22Rv1 (cell line): ENCODE measurements around the gene KLF12.

Experiments used
- CTCF ChIP-seq: fragments of 450-650 bp; IDR thresholded peaks from 2 replicates; pipeline ENCODE4 v1.5.1; 2017; ENCODE audit warnings: mild to moderate bottlenecking
- ZFX ChIP-seq: fragments of 450-650 bp; IDR thresholded peaks from 2 replicates; pipeline ENCODE4 v1.6.1; 2017; ENCODE audit warnings: antibody characterized with exemption, borderline replicate concordance

GRCh38 chr13:74174810-74175209 is 40.6 kb upstream of the KLF12 start:
- TF ChIP-seq CTCF (no peak), ZFX (no peak)
